RWPE1 (cell line): Measurements from ENCODE around the gene DENND1C.

Experiments used
- CTCF ChIA-PET: fragments of 350-600 bp; sonication (Branson Sonifier 250); formaldehyde crosslinking; extraction: SDS; loops from one replicate; lab custom pipeline; 2021; lab: Yijun Ruan, JAX
- POLR2A ChIA-PET: fragments of 400-600 bp; formaldehyde crosslinking; extraction: SDS; loops from one replicate; lab custom pipeline; 2020; ENCODE audit warnings: antibody characterized with exemption; ENCODE audit not compliant: low non-redundant PET; lab: Yijun Ruan, JAX
- DNase-seq: peaks from one replicate; pipeline ENCODE4 v3.0.0; 2012; ENCODE audit warnings: low spot score
- H3K27ac ChIP-seq: fragments of 450-650 bp; 2 replicates; pipeline ENCODE4 v1.5.1; 2017
- CTCF ChIP-seq: fragments of 450-650 bp; conservative IDR thresholded peaks from 2 replicates; pipeline ENCODE4 v1.5.1; 2017; ENCODE audit warnings: low read depth, mild to moderate bottlenecking

Gene DENND1C

GRCh38 chr19:6472713-6473112 lies 8.9 kb downstream of the DENND1C start:
- H3K27ac ChIP-seq, result no peak overlapping the region
- POLR2A ChIA-PET, result no interaction called here
- no peak for TF ChIP-seq CTCF
- DNase-seq, result no peak
- CTCF ChIA-PET, result no interaction called here

- no peak overlapping the region for H3K27ac ChIP-seq
- ChIA-PET CTCF (no interaction called here), POLR2A (no interaction called here)
- no peak for TF ChIP-seq CTCF
- no peak for DNase-seq
These were observed 10.5 kb downstream of the DENND1C start for GRCh38 chr19:6471076-6471475.

- CTCF ChIA-PET, result no interaction called here
These were observed 11.4 kb downstream of the DENND1C start for GRCh38 chr19:6470173-6470572.

GRCh38 chr19:6467384-6467783 lies 14.2 kb downstream of the DENND1C start:
- DNase-seq, result no peak
- no peak overlapping the region for H3K27ac ChIP-seq
- ChIA-PET CTCF (interaction anchor here (0.6 to 0.7 kb wide), 2 partner anchors 39 to 50 kb away, joined by 3 to 4 read pairs; no protein-coding TSS in a partner anchor), POLR2A (no interaction called here)
- no peak for TF ChIP-seq CTCF

More at GRCh38 chr19:6470173-6470572, 11.4 kb downstream of the DENND1C start:
- POLR2A ChIA-PET, result no interaction called here
- TF ChIP-seq CTCF, result no peak
- no peak overlapping the region for H3K27ac ChIP-seq
- DNase-seq, result no peak

- ChIA-PET POLR2A (no interaction called here), CTCF (interaction anchor here (0.7 kb wide), 1 partner anchor 49 kb away, joined by 3 read pairs; no protein-coding TSS in a partner anchor)
- no peak for TF ChIP-seq CTCF
- no peak overlapping the region for H3K27ac ChIP-seq
- DNase-seq, result no peak
These were observed 14.9 kb downstream of the DENND1C start for GRCh38 chr19:6466526-6467248.

- ChIA-PET POLR2A (no interaction called here), CTCF (interaction anchor here (0.7 kb wide), 1 partner anchor 543 kb away, joined by 4 read pairs; no protein-coding TSS in a partner anchor)
- no peak for DNase-seq
- H3K27ac ChIP-seq, result no peak overlapping the region
- TF ChIP-seq CTCF, result no peak
These were observed 15.9 kb downstream of the DENND1C start for GRCh38 chr19:6465663-6466062.
